ENCODE measurements around the gene HNRNPUL1.

DNA sequence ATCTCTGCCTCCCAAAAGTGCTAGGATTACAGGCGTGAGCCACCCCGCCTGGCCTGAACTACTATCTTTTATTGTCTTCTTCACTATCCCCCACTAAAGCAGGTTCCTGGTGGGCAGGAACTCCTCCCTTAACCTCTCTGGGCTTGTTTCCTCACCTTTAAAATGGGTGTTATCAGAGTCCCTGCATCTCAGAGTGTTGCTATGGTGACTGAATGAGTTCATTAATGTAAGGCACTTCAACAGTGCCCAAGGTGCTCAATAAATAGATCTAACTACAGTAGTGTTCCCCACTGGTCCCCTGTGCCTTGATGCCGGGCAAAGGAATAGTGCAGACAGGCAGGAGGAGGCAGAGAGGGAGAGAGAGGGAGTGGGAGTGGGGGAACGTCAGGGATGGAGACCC lies 66.3 kb downstream of the HNRNPUL1 start:
- TF ChIP-seq, protein P1, sequence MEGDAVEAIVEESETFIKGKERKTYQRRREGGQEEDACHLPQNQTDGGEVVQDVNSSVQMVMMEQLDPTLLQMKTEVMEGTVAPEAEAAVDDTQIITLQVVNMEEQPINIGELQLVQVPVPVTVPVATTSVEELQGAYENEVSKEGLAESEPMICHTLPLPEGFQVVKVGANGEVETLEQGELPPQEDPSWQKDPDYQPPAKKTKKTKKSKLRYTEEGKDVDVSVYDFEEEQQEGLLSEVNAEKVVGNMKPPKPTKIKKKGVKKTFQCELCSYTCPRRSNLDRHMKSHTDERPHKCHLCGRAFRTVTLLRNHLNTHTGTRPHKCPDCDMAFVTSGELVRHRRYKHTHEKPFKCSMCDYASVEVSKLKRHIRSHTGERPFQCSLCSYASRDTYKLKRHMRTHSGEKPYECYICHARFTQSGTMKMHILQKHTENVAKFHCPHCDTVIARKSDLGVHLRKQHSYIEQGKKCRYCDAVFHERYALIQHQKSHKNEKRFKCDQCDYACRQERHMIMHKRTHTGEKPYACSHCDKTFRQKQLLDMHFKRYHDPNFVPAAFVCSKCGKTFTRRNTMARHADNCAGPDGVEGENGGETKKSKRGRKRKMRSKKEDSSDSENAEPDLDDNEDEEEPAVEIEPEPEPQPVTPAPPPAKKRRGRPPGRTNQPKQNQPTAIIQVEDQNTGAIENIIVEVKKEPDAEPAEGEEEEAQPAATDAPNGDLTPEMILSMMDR (IDR thresholded peaks at IDR 0.05; ENCODE audit: extremely low read depth in 1 of 2, insufficient read depth in 1 of 2, low read depth in 1 of 2, low read length in 2 of 2): no peak
- TF ChIP-seq EZH2 (IDR thresholded peaks at IDR 0.05; ENCODE audit: borderline replicate concordance, low read depth, low read length, severe bottlenecking) (no peak), POLR2A (IDR thresholded peaks at IDR 0.05; ENCODE audit: low read depth, low read length) (no peak), MYC (IDR thresholded peaks at IDR 0.05; ENCODE audit: low read depth, low read length) (no peak), POLR2AphosphoS5 (IDR thresholded peaks at IDR 0.05; ENCODE audit: insufficient read depth, low read depth, low read length) (no peak)
- TF ChIP-seq, protein P2, sequence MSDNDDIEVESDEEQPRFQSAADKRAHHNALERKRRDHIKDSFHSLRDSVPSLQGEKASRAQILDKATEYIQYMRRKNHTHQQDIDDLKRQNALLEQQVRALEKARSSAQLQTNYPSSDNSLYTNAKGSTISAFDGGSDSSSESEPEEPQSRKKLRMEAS (IDR thresholded peaks at IDR 0.05; ENCODE audit: insufficient read depth, insufficient read length): no peak

Measured in endothelial cell of umbilical vein (primary cell).